Spleen (tissue), 11 donors: ENCODE measurements around the gene CEP63. TPM values are rescaled to one million over a fixed set of nuclear protein-coding genes. Genes with fewer than 3 reads are reported as not detected.

Source experiments
- DNase-seq: peaks from one replicate; pipeline ENCODE4 v3.0.0-alpha.2; 2020
- H3K27ac ChIP-seq, 8 donors: fragments of 200-600 bp; sonication (generic) in 7 of 8; 1 replicate in 4 of 8; 2 replicates in 4 of 8; pipeline versions ENCODE4 v1.5.0 to v1.8.0; 2016 to 2021; ENCODE audit warnings: inconsistent platforms in 4 of 8, mild to moderate bottlenecking in 4 of 8, moderate library complexity in 1 of 8
- H3K27me3 ChIP-seq, 7 donors: fragments of 200-600 bp; sonication (generic) in 6 of 7; replicated peaks in 1 of 7; 1 replicate in 4 of 7; 2 replicates in 3 of 7; pipeline versions ENCODE4 v1.5.0 to v1.8.0; 2016 to 2021; ENCODE audit warnings: inconsistent platforms in 3 of 7, mild to moderate bottlenecking in 1 of 7
- H3K36me3 ChIP-seq, 6 donors: fragments of 200-600 bp; sonication (generic) in 5 of 6; 1 replicate in 4 of 6; 2 replicates in 2 of 6; pipeline versions ENCODE4 v1.5.0 to v1.8.0; 2016 to 2021; ENCODE audit warnings: inconsistent platforms in 2 of 6
- H3K4me1 ChIP-seq, 6 donors: fragments of 200-600 bp; sonication (generic) in 5 of 6; 1 replicate in 3 of 6; 2 replicates in 3 of 6; pipeline versions ENCODE4 v1.5.0 to v1.8.0; 2016 to 2021; ENCODE audit warnings: inconsistent platforms in 3 of 6
- H3K4me3 ChIP-seq, 8 donors: fragments of 200-600 bp; sonication (generic) in 7 of 8; 1 replicate in 4 of 8; 2 replicates in 4 of 8; pipeline versions ENCODE4 v1.5.0 to v1.8.0; 2016 to 2021; ENCODE audit warnings: inconsistent platforms in 4 of 8, mild to moderate bottlenecking in 4 of 8, moderate library complexity in 2 of 8
- H3K9me3 ChIP-seq, 8 donors: fragments of 200-600 bp; sonication (generic) in 7 of 8; 1 replicate in 4 of 8; 2 replicates in 4 of 8; pipeline versions ENCODE4 v1.5.0 to v1.8.0; 2016 to 2021; ENCODE audit warnings: inconsistent platforms in 4 of 8
- POLR2A ChIP-seq, 3 donors: fragments of 450-650 bp; IDR thresholded peaks; one replicate each; pipeline ENCODE4 v1.5.1; 2017; ENCODE audit warnings: antibody characterized with exemption in 3 of 3, mild to moderate bottlenecking in 1 of 3
- POLR2AphosphoS5 ChIP-seq, 3 donors: sonication (generic); formaldehyde crosslinking; IDR thresholded peaks; one replicate each; pipeline ENCODE4 v1.5.1; 2017; ENCODE audit warnings: antibody characterized with exemption in 3 of 3
- WGBS, 5 donors: extraction: QIAGEN DNeasy Blood & Tissue Kit in 3 of 5; methylation state at CpG; one replicate each; pipeline versions ENCODE4 v1.1.5 to v1.1.7; 2013 to 2018; 5-methylcytosine and 5-hydroxymethylcytosine counted together
- intact Hi-C: fragments of 100-400 bp; cut with DNase I; formaldehyde crosslinking; loops from one replicate; pipeline ENCODE4 v1.15.0; 2023; ENCODE audit warnings: low total_unique reads
- polyA plus RNA-seq, 3 donors: library from polyadenylated mRNA; stranded (reverse); fragments of 200-250 nt; gene quantifications; one replicate each; pipeline ENCODE4 v1.2.1, GENCODE V29; 2013
- total RNA-seq, 7 donors: library from RNA; depleted of rRNA in 3 of 7; stranded (reverse); fragments of >200 nt in 3 of 7; fragmentation: NEBNext Ultra II Directional in 4 of 7; extraction: Animal tissue kit (Norgen Biotek cat#: 25700) in 4 of 7; gene quantifications; one replicate each; pipeline versions ENCODE4 v1.1.0 to v1.2.1, GENCODE V29; 2016 to 2021
- TF ChIP-seq, protein P1 (sequence below), 11 experiments: fragments of 200-600 bp in 7 of 11; fragments of 450-650 bp in 4 of 11; sonication (generic) in 4 of 11; IDR thresholded peaks in 8 of 11; conservative IDR thresholded peaks in 3 of 11; 1 replicate in 7 of 11; 2 replicates in 4 of 11; pipeline versions ENCODE4 v1.4.0 to v1.8.0; 2016 to 2021; ENCODE audit warnings: antibody characterized with exemption in 11 of 11, inconsistent platforms in 4 of 11, mild to moderate bottlenecking in 1 of 11
- donor health status: healthy with polysubstance abuse.
- donor health status: DM: no; HTN: no; CAD: no; lungs with moderate emphysema.
- donor health status: DM: no; HTN: no; CAD: no.
- donor health status: Bipolar disorder and iron deficiency.
- donor health status: healthy.
- donor health status: DM: no; HTN: no; CAD: no.
- donor health status: DM: yes; HTN: yes; CAD: no.

CEP63 gene
- total and polyA plus RNA-seq, 10 donors, result 13.4 to 37.0 (median 28.1) TPM

DNA sequence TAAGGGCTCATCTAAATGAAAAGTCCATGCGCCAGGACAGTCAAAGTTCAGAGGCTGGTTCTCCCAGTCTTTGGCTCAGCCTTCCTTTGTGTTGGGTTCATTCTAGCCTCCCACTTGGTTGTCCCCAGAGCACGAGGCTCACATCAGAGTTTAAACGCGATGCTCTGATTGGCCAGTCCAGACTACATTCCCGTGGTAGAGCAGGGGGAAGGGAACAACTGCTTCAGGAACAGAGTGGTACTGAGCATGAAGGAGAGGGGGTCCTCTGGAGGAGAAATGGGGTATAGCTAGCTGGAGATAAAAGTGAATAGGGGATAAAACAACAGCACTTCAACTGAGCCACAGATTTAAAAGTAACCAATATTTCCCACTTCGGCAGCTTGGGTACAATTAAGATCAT, 32.2 kb upstream of the CEP63 start:
- Histone ChIP-seq H3K36me3 (no peaks in the 10 kb centered on the region), H3K4me1 (peaks cover 0 to 8% (median 0%) of the 10 kb centered on the region in 6 donors), H3K9me3 (no peaks in the 10 kb centered on the region), H3K4me3 (no peak overlapping the region), H3K27ac (no peak overlapping the region), H3K27me3 (peaks cover 0 to 12% (median 0%) of the 10 kb centered on the region in 7 donors)
- no peak for DNase-seq
- intact Hi-C loops, result no loop called here
- TF ChIP-seq POLR2AphosphoS5 (IDR thresholded peaks at IDR 0.05) (no peak), POLR2A (IDR thresholded peaks at IDR 0.05) (no peak)
- TF ChIP-seq, protein P1, sequence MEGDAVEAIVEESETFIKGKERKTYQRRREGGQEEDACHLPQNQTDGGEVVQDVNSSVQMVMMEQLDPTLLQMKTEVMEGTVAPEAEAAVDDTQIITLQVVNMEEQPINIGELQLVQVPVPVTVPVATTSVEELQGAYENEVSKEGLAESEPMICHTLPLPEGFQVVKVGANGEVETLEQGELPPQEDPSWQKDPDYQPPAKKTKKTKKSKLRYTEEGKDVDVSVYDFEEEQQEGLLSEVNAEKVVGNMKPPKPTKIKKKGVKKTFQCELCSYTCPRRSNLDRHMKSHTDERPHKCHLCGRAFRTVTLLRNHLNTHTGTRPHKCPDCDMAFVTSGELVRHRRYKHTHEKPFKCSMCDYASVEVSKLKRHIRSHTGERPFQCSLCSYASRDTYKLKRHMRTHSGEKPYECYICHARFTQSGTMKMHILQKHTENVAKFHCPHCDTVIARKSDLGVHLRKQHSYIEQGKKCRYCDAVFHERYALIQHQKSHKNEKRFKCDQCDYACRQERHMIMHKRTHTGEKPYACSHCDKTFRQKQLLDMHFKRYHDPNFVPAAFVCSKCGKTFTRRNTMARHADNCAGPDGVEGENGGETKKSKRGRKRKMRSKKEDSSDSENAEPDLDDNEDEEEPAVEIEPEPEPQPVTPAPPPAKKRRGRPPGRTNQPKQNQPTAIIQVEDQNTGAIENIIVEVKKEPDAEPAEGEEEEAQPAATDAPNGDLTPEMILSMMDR (IDR thresholded peaks at IDR 0.05 in 8 of 11, conservative IDR thresholded peaks at IDR 0.05 in 3 of 11), result no peak
- WGBS, 5 donors, result 61 to 77% (median 73%) methylated on average over 6 of the region's 6 CpGs

DNA sequence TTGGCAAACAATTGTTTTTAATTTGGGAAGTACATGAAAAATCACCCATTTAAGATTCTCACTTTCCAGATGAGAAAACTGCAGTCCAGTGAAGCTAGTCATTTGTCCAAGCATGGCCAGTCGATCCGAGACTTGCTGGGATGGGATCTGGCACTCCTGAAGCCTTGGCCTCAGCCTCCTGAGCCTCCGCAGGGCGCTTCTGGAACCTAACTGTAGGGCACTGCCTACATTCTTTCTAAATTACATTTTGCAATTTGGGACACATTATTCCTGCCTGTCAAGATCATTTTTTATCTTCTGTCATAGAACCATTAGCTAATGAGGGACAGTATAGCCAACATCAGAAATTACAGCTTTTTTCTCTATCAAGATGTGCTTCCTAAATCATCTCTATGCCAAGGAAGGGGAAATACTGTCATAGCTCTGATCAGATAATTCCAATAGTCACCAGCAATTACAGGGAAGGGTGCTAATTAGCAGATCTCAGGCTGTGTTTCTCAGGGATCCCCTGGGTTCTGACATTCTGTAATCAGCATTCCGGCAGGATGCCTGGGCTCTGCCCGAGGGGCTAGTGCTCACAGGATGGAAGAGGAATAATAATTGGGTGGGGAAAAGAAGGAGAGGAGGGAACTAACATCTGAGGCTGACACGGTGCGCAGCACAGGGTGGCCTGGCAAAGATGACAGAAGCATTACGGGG, 28.3 kb upstream of the CEP63 start:
- 85 to 96% (median 87%) methylated on average over 9 of the region's 9 CpGs for WGBS, 5 donors
- intact Hi-C loops, result no loop called here
- Histone ChIP-seq H3K27ac (no peak overlapping the region), H3K4me3 (no peak overlapping the region), H3K27me3 (peaks cover 0 to 12% (median 0%) of the 10 kb centered on the region in 7 donors), H3K4me1 (peaks cover 0 to 9% (median 0%) of the 10 kb centered on the region in 6 donors), H3K9me3 (no peaks in the 10 kb centered on the region), H3K36me3 (no peaks in the 10 kb centered on the region)
- TF ChIP-seq, protein P1 (IDR thresholded peaks at IDR 0.05 in 8 of 11, conservative IDR thresholded peaks at IDR 0.05 in 3 of 11), result no peak
- TF ChIP-seq POLR2AphosphoS5 (IDR thresholded peaks at IDR 0.05) (no peak), POLR2A (IDR thresholded peaks at IDR 0.05) (no peak)
- no peak for DNase-seq

GRCh38 chr3:134458406-134458945, 27.4 kb upstream of the CEP63 start:
- TF ChIP-seq POLR2A (IDR thresholded peaks at IDR 0.05) (no peak), POLR2AphosphoS5 (IDR thresholded peaks at IDR 0.05) (no peak)
- TF ChIP-seq, protein P1 (IDR thresholded peaks at IDR 0.05 in 8 of 11, conservative IDR thresholded peaks at IDR 0.05 in 3 of 11), result no peak
- Histone ChIP-seq H3K9me3 (no peaks in the 10 kb centered on the region), H3K27me3 (peaks cover 0 to 12% (median 0%) of the 10 kb centered on the region in 7 donors), H3K36me3 (no peaks in the 10 kb centered on the region), H3K27ac (no peak overlapping the region), H3K4me3 (no peak overlapping the region), H3K4me1 (peaks cover 0 to 18% (median 2%) of the 10 kb centered on the region in 6 donors)
- WGBS, 5 donors, result 86 to 95% (median 88%) methylated on average over 10 of the region's 10 CpGs
- intact Hi-C loops, result no loop called here
- no peak for DNase-seq

- no peak overlapping the region for H3K4me3 ChIP-seq
- H3K27me3 ChIP-seq, result peaks cover 0 to 12% (median 0%) of the 10 kb centered on the region in 7 donors
- intact Hi-C loops, result no loop called here
- 81 to 91% (median 89%) methylated on average over 4 of the region's 4 CpGs for WGBS, 5 donors
- H3K27ac ChIP-seq, result no peak overlapping the region
- H3K9me3 ChIP-seq, result no peaks in the 10 kb centered on the region
- TF ChIP-seq POLR2A (IDR thresholded peaks at IDR 0.05) (no peak), POLR2AphosphoS5 (IDR thresholded peaks at IDR 0.05) (no peak)
- TF ChIP-seq, protein P1 (IDR thresholded peaks at IDR 0.05 in 8 of 11, conservative IDR thresholded peaks at IDR 0.05 in 3 of 11), result no peak
- no peaks in the 10 kb centered on the region for H3K36me3 ChIP-seq
- H3K4me1 ChIP-seq, result peaks cover 0 to 24% (median 3%) of the 10 kb centered on the region in 6 donors
- no peak for DNase-seq
These were observed 26.3 kb upstream of the CEP63 start for GRCh38 chr3:134459562-134459961.
